OCI-LY3 (cell line): ENCODE measurements around the gene ATG14.
A peak's percentile ranks its signal among the peaks of the same experiment; 100 is the strongest.

ENCODE experiments used
- H2AFZ ChIP-seq: fragments of 200-600, 300-600 bp; shearing (Covaris generic); 2 replicates; pipeline ENCODE4 v1.6.0; 2014; ENCODE audit warnings: antibody characterized with exemption, low read depth, low read length
- H3K27ac ChIP-seq: fragments of 200-600, 300-600 bp; sonication (generic); 2 replicates; pipeline ENCODE4 v1.5.1; 2014; ENCODE audit warnings: mild to moderate bottlenecking, low read length, moderate library complexity, mixed read lengths
- H3K27me3 ChIP-seq: fragments of 200-600, 300-600 bp; sonication (generic); 2 replicates; pipeline ENCODE4 v1.6.1; 2014; ENCODE audit warnings: low read depth, low read length, mixed read lengths
- H3K36me3 ChIP-seq: fragments of 200-600, 300-600 bp; sonication (generic); replicated peaks from 2 replicates; pipeline ENCODE3; 2014; ENCODE audit warnings: low read depth, low read length, mixed read lengths
- H3K4me1 ChIP-seq: fragments of 300-600, 200-600 bp; sonication (generic); 2 replicates; pipeline ENCODE4 v1.6.1; 2014; ENCODE audit warnings: low read length, mixed read lengths
- H3K4me2 ChIP-seq: fragments of 200-600, 300-600 bp; sonication (generic); 2 replicates; pipeline ENCODE4 v1.6.1; 2014; ENCODE audit warnings: low read length, mixed read lengths
- H3K4me3 ChIP-seq: fragments of 300-600, 200-600 bp; sonication (generic); 2 replicates; pipeline ENCODE4 v1.5.1; 2014; ENCODE audit warnings: antibody characterized with exemption, mild to moderate bottlenecking, low read length, moderate library complexity
- H3K79me2 ChIP-seq: fragments of 300-600, 200-600 bp; shearing (Covaris generic); 2 replicates; pipeline ENCODE4 v1.6.1; 2014; ENCODE audit warnings: mild to moderate bottlenecking, low read length, mixed read lengths
- H3K9ac ChIP-seq: fragments of 300-600, 200-600 bp; shearing (Covaris generic); 2 replicates; pipeline ENCODE4 v1.6.0; 2014; ENCODE audit warnings: mild to moderate bottlenecking, low read length, moderate library complexity
- H3K9me3 ChIP-seq: fragments of 200-600, 300-600 bp; shearing (Covaris generic); 2 replicates; pipeline ENCODE4 v1.6.1; 2014; ENCODE audit warnings: low read length, mixed read lengths; ENCODE audit not compliant: insufficient read depth
- H4K20me1 ChIP-seq: fragments of 200-600, 300-600 bp; sonication (generic); 2 replicates; pipeline ENCODE4 v1.6.1; 2016; ENCODE audit warnings: low read length, mixed read lengths; ENCODE audit not compliant: insufficient read depth
- EZH2phosphoT487 ChIP-seq: fragments of 200-600 bp; shearing (Covaris generic); IDR thresholded peaks from 2 replicates; pipeline ENCODE4 v1.6.1; 2018; ENCODE audit warnings: antibody characterized with exemption, mixed run types, low read depth
- TF ChIP-seq, protein P1 (sequence below): fragments of 200-600, 300-600 bp; sonication (generic); IDR thresholded peaks from 2 replicates; pipeline ENCODE4 v1.5.1; 2014; ENCODE audit warnings: antibody characterized with exemption, low read length, low read depth

ATG14 gene

DNA sequence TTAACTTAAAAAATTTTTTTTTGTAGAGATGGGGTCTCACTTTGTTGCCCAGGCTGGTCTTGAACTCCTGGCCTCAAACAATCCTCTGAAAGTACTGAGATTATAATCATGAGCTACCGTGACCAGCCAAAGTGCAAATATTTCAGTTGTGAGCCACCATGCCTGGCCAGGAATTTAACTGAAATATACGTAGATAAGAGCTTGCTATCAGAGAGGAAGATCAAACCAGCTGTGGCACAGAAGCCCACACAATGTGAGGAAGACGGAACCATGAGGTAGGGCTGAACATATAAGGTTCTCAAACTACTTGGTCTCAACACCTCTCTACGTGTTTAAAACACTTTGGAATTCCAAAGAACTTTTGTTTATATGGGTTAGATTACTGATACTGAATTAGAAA, 29.1 kb downstream of the ATG14 start:
- no peaks in the 10 kb centered on the region for H3K9me3 ChIP-seq
- H4K20me1 ChIP-seq, result no peaks in the 10 kb centered on the region
- no peak overlapping the region for H3K4me3 ChIP-seq
- H3K4me1 ChIP-seq, result peaks cover 7% of the 10 kb centered on the region
- H2AFZ ChIP-seq, result no peak overlapping the region
- no peak overlapping the region for H3K27ac ChIP-seq
- H3K4me2 ChIP-seq, result no peak overlapping the region
- no peak for TF ChIP-seq EZH2phosphoT487
- TF ChIP-seq, protein P1, sequence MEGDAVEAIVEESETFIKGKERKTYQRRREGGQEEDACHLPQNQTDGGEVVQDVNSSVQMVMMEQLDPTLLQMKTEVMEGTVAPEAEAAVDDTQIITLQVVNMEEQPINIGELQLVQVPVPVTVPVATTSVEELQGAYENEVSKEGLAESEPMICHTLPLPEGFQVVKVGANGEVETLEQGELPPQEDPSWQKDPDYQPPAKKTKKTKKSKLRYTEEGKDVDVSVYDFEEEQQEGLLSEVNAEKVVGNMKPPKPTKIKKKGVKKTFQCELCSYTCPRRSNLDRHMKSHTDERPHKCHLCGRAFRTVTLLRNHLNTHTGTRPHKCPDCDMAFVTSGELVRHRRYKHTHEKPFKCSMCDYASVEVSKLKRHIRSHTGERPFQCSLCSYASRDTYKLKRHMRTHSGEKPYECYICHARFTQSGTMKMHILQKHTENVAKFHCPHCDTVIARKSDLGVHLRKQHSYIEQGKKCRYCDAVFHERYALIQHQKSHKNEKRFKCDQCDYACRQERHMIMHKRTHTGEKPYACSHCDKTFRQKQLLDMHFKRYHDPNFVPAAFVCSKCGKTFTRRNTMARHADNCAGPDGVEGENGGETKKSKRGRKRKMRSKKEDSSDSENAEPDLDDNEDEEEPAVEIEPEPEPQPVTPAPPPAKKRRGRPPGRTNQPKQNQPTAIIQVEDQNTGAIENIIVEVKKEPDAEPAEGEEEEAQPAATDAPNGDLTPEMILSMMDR, result no peak
- no peaks in the 10 kb centered on the region for H3K27me3 ChIP-seq
- peaks cover 9% of the 10 kb centered on the region for H3K36me3 ChIP-seq
- no peaks in the 10 kb centered on the region for H3K79me2 ChIP-seq
- no peak overlapping the region for H3K9ac ChIP-seq

DNA sequence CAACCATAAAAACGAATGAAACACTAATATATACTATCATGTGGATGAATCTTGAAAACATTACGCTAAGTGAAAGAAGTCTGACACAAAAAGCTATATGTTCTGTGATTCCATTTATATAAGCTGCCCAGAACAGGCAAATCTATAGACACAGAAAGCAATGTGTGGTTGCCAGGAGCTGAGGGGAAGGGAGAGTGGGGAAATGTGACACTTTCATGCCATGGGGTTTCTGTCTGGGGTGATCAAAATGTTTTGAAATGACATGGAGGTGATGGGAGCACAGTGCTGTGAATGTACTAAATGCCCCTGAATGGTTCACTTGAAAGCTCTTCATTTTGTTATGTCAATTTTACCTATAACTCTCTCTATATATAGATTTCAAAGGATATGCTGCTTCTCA, 30.1 kb downstream of the ATG14 start:
- no peak for TF ChIP-seq EZH2phosphoT487
- TF ChIP-seq, protein P1, result no peak
- no peak overlapping the region for H3K27ac ChIP-seq
- H2AFZ ChIP-seq, result no peak overlapping the region
- peaks cover 9% of the 10 kb centered on the region for H3K36me3 ChIP-seq
- no peaks in the 10 kb centered on the region for H3K9me3 ChIP-seq
- no peak overlapping the region for H3K4me3 ChIP-seq
- H4K20me1 ChIP-seq, result no peaks in the 10 kb centered on the region
- no peaks in the 10 kb centered on the region for H3K79me2 ChIP-seq
- no peaks in the 10 kb centered on the region for H3K27me3 ChIP-seq
- peaks cover 7% of the 10 kb centered on the region for H3K4me1 ChIP-seq
- H3K4me2 ChIP-seq, result peak overlapping the region; percentile 7; the same call in 1 of the 2 replicates
- no peak overlapping the region for H3K9ac ChIP-seq

DNA sequence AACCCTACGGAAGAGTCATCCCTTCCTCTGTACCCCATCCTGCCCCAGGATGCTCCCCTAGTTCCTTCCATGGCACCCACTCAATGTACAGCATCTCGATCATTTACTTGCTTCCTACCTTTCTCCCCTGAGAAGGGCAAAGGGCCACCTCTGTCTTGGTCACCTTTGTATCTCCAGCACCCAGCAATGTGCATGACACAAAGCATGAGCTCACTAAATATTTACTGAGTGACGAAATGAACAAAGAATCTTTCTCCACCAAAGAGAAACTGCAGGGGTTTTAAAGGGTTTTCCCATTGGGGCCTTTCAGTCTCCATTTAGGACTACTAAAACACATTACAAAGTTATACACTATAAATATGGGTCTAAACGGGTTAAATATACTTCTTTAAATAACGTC, 30.6 kb downstream of the ATG14 start:
- no peaks in the 10 kb centered on the region for H3K79me2 ChIP-seq
- no peak overlapping the region for H3K9ac ChIP-seq
- H3K9me3 ChIP-seq, result no peaks in the 10 kb centered on the region
- H4K20me1 ChIP-seq, result no peaks in the 10 kb centered on the region
- H3K4me3 ChIP-seq, result no peak overlapping the region
- no peak overlapping the region for H3K27ac ChIP-seq
- H3K27me3 ChIP-seq, result no peaks in the 10 kb centered on the region
- H3K4me2 ChIP-seq, result peak overlapping the region; percentile 7; the same call in 1 of the 2 replicates
- no peak overlapping the region for H2AFZ ChIP-seq
- H3K36me3 ChIP-seq, result peaks cover 9% of the 10 kb centered on the region
- TF ChIP-seq, protein P1, result no peak
- TF ChIP-seq EZH2phosphoT487, result no peak
- H3K4me1 ChIP-seq, result peaks cover 7% of the 10 kb centered on the region

DNA sequence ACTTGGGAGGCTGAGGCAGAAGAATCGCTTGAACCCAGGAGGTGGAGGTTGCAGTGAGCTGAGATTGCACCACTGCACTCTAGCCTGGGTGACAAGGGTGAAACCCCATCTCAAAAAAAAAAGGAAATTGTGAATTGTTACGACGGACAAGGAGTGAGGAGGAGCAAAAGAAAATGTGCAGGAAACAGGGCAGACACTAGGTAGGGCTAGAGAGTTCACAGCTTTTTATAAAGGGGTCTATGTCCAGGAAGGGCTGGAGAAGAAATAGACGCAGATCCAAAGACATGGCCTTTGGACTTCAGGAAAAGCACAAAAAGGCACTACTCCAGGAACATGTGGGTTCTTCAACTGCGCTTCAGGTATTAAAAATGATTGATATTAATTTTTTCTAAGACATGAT, 34.4 kb downstream of the ATG14 start:
- Histone ChIP-seq H3K36me3 (peaks cover 12% of the 10 kb centered on the region), H3K27me3 (no peaks in the 10 kb centered on the region), H3K27ac (no peak overlapping the region), H3K9ac (no peak overlapping the region), H4K20me1 (no peaks in the 10 kb centered on the region), H3K4me1 (peaks cover 7% of the 10 kb centered on the region), H3K9me3 (no peaks in the 10 kb centered on the region), H3K4me2 (no peak overlapping the region), H3K79me2 (no peaks in the 10 kb centered on the region), H2AFZ (no peak overlapping the region), H3K4me3 (no peak overlapping the region)
- TF ChIP-seq, protein P1, result no peak
- no peak for TF ChIP-seq EZH2phosphoT487
